ENCODE measurements around the gene GAS7. TPM values are rescaled to one million over a fixed set of nuclear protein-coding genes. Genes with fewer than 3 reads are reported as not detected.

GAS7 gene
- polyA plus RNA-seq, 2 donors = 6.4 to 7.7 TPM

DNA sequence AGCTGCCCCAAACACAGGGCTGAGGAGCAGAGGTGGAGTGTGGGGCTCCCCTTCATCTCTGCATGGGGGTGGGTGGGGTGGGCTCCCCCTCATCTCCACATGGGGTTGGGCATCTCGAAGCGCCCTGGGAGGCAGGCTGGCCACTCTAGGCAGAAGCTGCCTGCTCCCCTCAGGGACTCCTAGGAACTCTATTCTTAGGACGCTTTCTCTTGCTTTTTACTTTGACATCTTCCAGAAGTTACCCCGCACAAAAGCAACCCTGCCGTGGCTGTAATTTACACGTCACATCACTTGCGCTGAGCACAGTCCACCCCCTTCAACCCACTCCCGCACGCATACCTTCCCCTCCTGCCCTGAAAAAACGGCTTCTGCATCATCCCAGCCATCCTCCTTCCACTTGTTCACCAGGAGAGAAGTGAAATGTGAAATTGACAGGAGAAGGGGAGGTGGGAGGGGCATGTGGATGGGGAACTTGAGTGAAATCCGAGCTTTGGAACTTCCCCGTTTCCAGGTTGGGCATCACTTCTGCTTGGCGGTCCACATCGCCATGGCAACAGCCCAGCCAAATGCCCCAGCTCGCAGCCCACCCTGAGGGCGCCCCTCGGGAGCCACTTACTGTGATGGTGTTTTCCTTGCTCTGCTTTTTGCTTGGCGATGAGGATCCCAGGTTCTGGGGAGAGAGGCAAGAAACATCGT, 239.7 kb downstream of the GAS7 start:
- Histone ChIP-seq H3K27ac (ENCODE audit: low read depth in 2 of 2, low read length in 1 of 2) (no peak overlapping the region), H3K27me3 (ENCODE audit: control insufficient read depth in 1 of 2, insufficient read depth in 2 of 2, low read length in 2 of 2) (no peaks in the 10 kb centered on the region), H3K4me3 (ENCODE audit: low read depth in 1 of 2, low read length in 2 of 2) (no peak overlapping the region), H3K9me3 (ENCODE audit: control insufficient read depth in 2 of 2, insufficient read depth in 1 of 2, low read depth in 1 of 2, low read length in 1 of 2) (no peaks in the 10 kb centered on the region), H3K36me3 (ENCODE audit: control insufficient read depth in 2 of 2, insufficient read depth in 2 of 2, low read length in 1 of 2) (no peaks in the 10 kb centered on the region), H3K4me1 (ENCODE audit: control insufficient read depth in 2 of 2, insufficient read depth in 2 of 2, low read length in 1 of 2) (no peaks in the 10 kb centered on the region)
- 46 to 52% methylated on average over 19 of the region's 19 CpGs for WGBS, 2 donors

DNA sequence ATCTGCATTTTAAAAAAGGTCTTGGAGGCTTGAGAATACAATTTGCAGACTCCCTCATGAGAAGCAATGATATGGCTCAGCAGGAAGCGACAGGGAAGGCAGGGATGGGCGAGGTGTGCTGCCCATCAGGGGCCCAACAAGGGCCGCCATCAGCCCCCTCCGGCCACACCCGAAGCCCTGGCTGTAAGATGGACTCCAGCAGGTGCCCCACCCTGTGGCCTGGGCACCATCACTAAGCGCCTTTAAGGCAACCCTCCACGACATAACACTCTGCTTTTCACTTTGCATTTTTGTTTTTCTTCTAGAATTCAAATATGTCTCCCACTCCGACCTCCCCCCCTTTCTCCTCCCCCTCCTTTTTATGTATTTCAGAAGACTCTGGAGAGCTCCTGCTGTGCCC, 241.2 kb downstream of the GAS7 start:
- H3K4me1 ChIP-seq (ENCODE audit: control insufficient read depth in 2 of 2, insufficient read depth in 2 of 2, low read length in 1 of 2) = no peaks in the 10 kb centered on the region
- H3K9me3 ChIP-seq (ENCODE audit: control insufficient read depth in 2 of 2, insufficient read depth in 1 of 2, low read depth in 1 of 2, low read length in 1 of 2) = no peaks in the 10 kb centered on the region
- no peaks in the 10 kb centered on the region for H3K27me3 ChIP-seq (ENCODE audit: control insufficient read depth in 1 of 2, insufficient read depth in 2 of 2, low read length in 2 of 2)
- H3K36me3 ChIP-seq (ENCODE audit: control insufficient read depth in 2 of 2, insufficient read depth in 2 of 2, low read length in 1 of 2) = no peaks in the 10 kb centered on the region
- WGBS, 2 donors = 74 to 80% methylated on average over 8 of the region's 8 CpGs
- no peak overlapping the region for H3K4me3 ChIP-seq (ENCODE audit: low read depth in 1 of 2, low read length in 2 of 2)
- H3K27ac ChIP-seq (ENCODE audit: low read depth in 2 of 2, low read length in 1 of 2) = no peak overlapping the region

GRCh38 chr17:9956474-9957131, 241.8 kb downstream of the GAS7 start:
- Histone ChIP-seq H3K4me3 (ENCODE audit: low read depth in 1 of 2, low read length in 2 of 2) (no peak overlapping the region), H3K36me3 (ENCODE audit: control insufficient read depth in 2 of 2, insufficient read depth in 2 of 2, low read length in 1 of 2) (no peaks in the 10 kb centered on the region), H3K9me3 (ENCODE audit: control insufficient read depth in 2 of 2, insufficient read depth in 1 of 2, low read depth in 1 of 2, low read length in 1 of 2) (no peaks in the 10 kb centered on the region), H3K4me1 (ENCODE audit: control insufficient read depth in 2 of 2, insufficient read depth in 2 of 2, low read length in 1 of 2) (no peaks in the 10 kb centered on the region), H3K27ac (ENCODE audit: low read depth in 2 of 2, low read length in 1 of 2) (no peak overlapping the region), H3K27me3 (ENCODE audit: control insufficient read depth in 1 of 2, insufficient read depth in 2 of 2, low read length in 2 of 2) (no peaks in the 10 kb centered on the region)
- WGBS, 2 donors = 59 to 68% methylated on average over 13 to 14 of the region's 14 CpGs

GRCh38 chr17:9953492-9953891, 244.9 kb downstream of the GAS7 start:
- Histone ChIP-seq H3K27ac (ENCODE audit: low read depth in 2 of 2, low read length in 1 of 2) (no peak overlapping the region), H3K36me3 (ENCODE audit: control insufficient read depth in 2 of 2, insufficient read depth in 2 of 2, low read length in 1 of 2) (no peaks in the 10 kb centered on the region), H3K9me3 (ENCODE audit: control insufficient read depth in 2 of 2, insufficient read depth in 1 of 2, low read depth in 1 of 2, low read length in 1 of 2) (no peaks in the 10 kb centered on the region), H3K4me1 (ENCODE audit: control insufficient read depth in 2 of 2, insufficient read depth in 2 of 2, low read length in 1 of 2) (no peaks in the 10 kb centered on the region), H3K4me3 (ENCODE audit: low read depth in 1 of 2, low read length in 2 of 2) (no peak overlapping the region), H3K27me3 (ENCODE audit: control insufficient read depth in 1 of 2, insufficient read depth in 2 of 2, low read length in 2 of 2) (no peaks in the 10 kb centered on the region)
- WGBS, 2 donors = 69% methylated on average over 10 of the region's 10 CpGs

DNA sequence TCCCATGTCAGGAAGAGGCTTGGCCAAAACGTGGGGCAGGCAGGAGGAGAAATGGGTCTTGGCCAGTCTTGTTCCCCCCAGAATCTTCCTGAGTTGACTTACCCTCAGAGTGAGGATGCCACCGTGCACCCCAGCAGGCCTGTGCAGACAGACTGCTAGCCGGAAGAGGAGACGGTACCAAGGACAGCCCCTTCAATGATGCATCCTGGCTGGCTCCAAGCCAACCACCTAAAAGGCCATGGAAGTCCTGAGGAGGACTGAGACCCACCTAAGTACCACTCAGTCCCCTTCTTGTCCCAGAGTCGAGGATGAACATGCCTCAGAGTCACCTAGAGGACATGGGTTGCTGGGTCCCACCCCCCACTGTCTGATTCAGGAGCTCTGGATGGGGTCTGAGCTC, 246.6 kb downstream of the GAS7 start:
- Histone ChIP-seq H3K27me3 (ENCODE audit: control insufficient read depth in 1 of 2, insufficient read depth in 2 of 2, low read length in 2 of 2) (no peaks in the 10 kb centered on the region), H3K27ac (ENCODE audit: low read depth in 2 of 2, low read length in 1 of 2) (no peak overlapping the region), H3K4me1 (ENCODE audit: control insufficient read depth in 2 of 2, insufficient read depth in 2 of 2, low read length in 1 of 2) (no peaks in the 10 kb centered on the region), H3K36me3 (ENCODE audit: control insufficient read depth in 2 of 2, insufficient read depth in 2 of 2, low read length in 1 of 2) (no peaks in the 10 kb centered on the region), H3K4me3 (ENCODE audit: low read depth in 1 of 2, low read length in 2 of 2) (no peak overlapping the region), H3K9me3 (ENCODE audit: control insufficient read depth in 2 of 2, insufficient read depth in 1 of 2, low read depth in 1 of 2, low read length in 1 of 2) (no peaks in the 10 kb centered on the region)
- WGBS, 2 donors = 64 to 83% methylated on average over 5 of the region's 5 CpGs

- 64 to 70% methylated on average over 10 of the region's 10 CpGs for WGBS, 2 donors
- no peak overlapping the region for H3K27ac ChIP-seq (ENCODE audit: low read depth in 2 of 2, low read length in 1 of 2)
Measured at GRCh38 chr17:9948928-9949327, 249.5 kb downstream of the GAS7 start.

GRCh38 chr17:9944704-9945103, 253.7 kb downstream of the GAS7 start:
- no peak overlapping the region for H3K27ac ChIP-seq (ENCODE audit: low read depth in 2 of 2, low read length in 1 of 2)

More at GRCh38 chr17:9948928-9949327, 249.5 kb downstream of the GAS7 start:
- Histone ChIP-seq H3K9me3 (ENCODE audit: control insufficient read depth in 2 of 2, insufficient read depth in 1 of 2, low read depth in 1 of 2, low read length in 1 of 2) (no peaks in the 10 kb centered on the region), H3K4me3 (ENCODE audit: low read depth in 1 of 2, low read length in 2 of 2) (no peak overlapping the region), H3K36me3 (ENCODE audit: control insufficient read depth in 2 of 2, insufficient read depth in 2 of 2, low read length in 1 of 2) (peaks cover 0 to 2% of the 10 kb centered on the region in 2 donors), H3K27me3 (ENCODE audit: control insufficient read depth in 1 of 2, insufficient read depth in 2 of 2, low read length in 2 of 2) (no peaks in the 10 kb centered on the region), H3K4me1 (ENCODE audit: control insufficient read depth in 2 of 2, insufficient read depth in 2 of 2, low read length in 1 of 2) (no peaks in the 10 kb centered on the region)

DNA sequence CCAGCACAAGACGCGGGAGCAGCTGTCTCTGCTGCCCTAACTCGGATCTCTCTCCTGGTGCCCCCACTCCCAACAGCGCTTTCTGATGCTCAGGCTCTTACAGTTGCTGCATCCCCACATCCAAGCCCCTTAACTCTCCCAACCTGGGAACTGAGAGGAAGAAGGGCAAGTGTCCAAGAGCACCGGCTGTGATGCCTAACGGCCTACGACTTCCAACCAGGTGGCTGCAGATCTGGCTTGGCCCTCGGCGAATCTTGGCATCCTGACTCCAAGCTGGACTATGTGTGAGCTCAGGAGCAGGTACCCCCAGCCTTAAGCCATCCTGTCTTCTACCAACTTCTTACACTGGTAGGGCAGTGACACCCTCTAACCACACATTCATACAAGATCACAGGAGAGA, 255.1 kb downstream of the GAS7 start:
- Histone ChIP-seq H3K9me3 (ENCODE audit: control insufficient read depth in 2 of 2, insufficient read depth in 1 of 2, low read depth in 1 of 2, low read length in 1 of 2) (no peaks in the 10 kb centered on the region), H3K27ac (ENCODE audit: low read depth in 2 of 2, low read length in 1 of 2) (no peak overlapping the region), H3K27me3 (ENCODE audit: control insufficient read depth in 1 of 2, insufficient read depth in 2 of 2, low read length in 2 of 2) (no peaks in the 10 kb centered on the region), H3K4me3 (ENCODE audit: low read depth in 1 of 2, low read length in 2 of 2) (no peak overlapping the region), H3K4me1 (ENCODE audit: control insufficient read depth in 2 of 2, insufficient read depth in 2 of 2, low read length in 1 of 2) (no peaks in the 10 kb centered on the region), H3K36me3 (ENCODE audit: control insufficient read depth in 2 of 2, insufficient read depth in 2 of 2, low read length in 1 of 2) (peaks cover 2% of the 10 kb centered on the region in 2 donors)
- WGBS, 2 donors = 85 to 87% methylated on average over 9 of the region's 9 CpGs

More at GRCh38 chr17:9944704-9945103, 253.7 kb downstream of the GAS7 start:
- Histone ChIP-seq H3K27me3 (ENCODE audit: control insufficient read depth in 1 of 2, insufficient read depth in 2 of 2, low read length in 2 of 2) (no peaks in the 10 kb centered on the region), H3K4me3 (ENCODE audit: low read depth in 1 of 2, low read length in 2 of 2) (no peak overlapping the region), H3K4me1 (ENCODE audit: control insufficient read depth in 2 of 2, insufficient read depth in 2 of 2, low read length in 1 of 2) (no peaks in the 10 kb centered on the region), H3K9me3 (ENCODE audit: control insufficient read depth in 2 of 2, insufficient read depth in 1 of 2, low read depth in 1 of 2, low read length in 1 of 2) (no peaks in the 10 kb centered on the region), H3K36me3 (ENCODE audit: control insufficient read depth in 2 of 2, insufficient read depth in 2 of 2, low read length in 1 of 2) (peaks cover 2% of the 10 kb centered on the region in 2 donors)
- WGBS, 2 donors = 79 to 83% methylated on average over 7 of the region's 7 CpGs

DNA sequence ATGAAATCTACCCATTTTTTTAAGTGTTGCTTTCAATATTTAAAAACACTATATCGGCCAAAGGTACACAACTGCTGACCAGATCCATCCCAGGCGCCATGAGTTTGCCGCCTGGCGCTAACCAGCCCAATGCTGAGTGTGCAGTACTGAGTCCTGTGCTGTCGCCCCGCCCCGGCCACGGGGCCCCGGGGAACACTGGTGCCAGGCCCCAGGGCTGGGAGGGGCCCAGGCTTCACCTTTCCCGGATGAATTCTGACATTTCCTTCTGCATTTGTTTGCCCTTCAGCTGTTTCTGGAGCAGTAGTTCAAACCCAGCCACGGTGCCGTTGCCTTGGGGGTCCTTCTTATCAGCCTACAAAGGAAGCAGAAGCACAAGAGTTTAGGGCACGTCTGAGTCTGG, 255.5 kb downstream of the GAS7 start:
- Histone ChIP-seq H3K27ac (ENCODE audit: low read depth in 2 of 2, low read length in 1 of 2) (no peak overlapping the region), H3K4me1 (ENCODE audit: control insufficient read depth in 2 of 2, insufficient read depth in 2 of 2, low read length in 1 of 2) (no peaks in the 10 kb centered on the region), H3K4me3 (ENCODE audit: low read depth in 1 of 2, low read length in 2 of 2) (no peak overlapping the region), H3K9me3 (ENCODE audit: control insufficient read depth in 2 of 2, insufficient read depth in 1 of 2, low read depth in 1 of 2, low read length in 1 of 2) (no peaks in the 10 kb centered on the region), H3K27me3 (ENCODE audit: control insufficient read depth in 1 of 2, insufficient read depth in 2 of 2, low read length in 2 of 2) (no peaks in the 10 kb centered on the region), H3K36me3 (ENCODE audit: control insufficient read depth in 2 of 2, insufficient read depth in 2 of 2, low read length in 1 of 2) (peaks cover 2% of the 10 kb centered on the region in 2 donors)
- 62 to 64% methylated on average over 13 of the region's 13 CpGs for WGBS, 2 donors

GRCh38 chr17:9941305-9941704, 257.1 kb downstream of the GAS7 start:
- no peaks in the 10 kb centered on the region for H3K27me3 ChIP-seq (ENCODE audit: control insufficient read depth in 1 of 2, insufficient read depth in 2 of 2, low read length in 2 of 2)
- H3K4me1 ChIP-seq (ENCODE audit: control insufficient read depth in 2 of 2, insufficient read depth in 2 of 2, low read length in 1 of 2) = peaks cover 0 to 3% of the 10 kb centered on the region in 2 donors
- H3K36me3 ChIP-seq (ENCODE audit: control insufficient read depth in 2 of 2, insufficient read depth in 2 of 2, low read length in 1 of 2) = peaks cover 2% of the 10 kb centered on the region in 2 donors
- no peak overlapping the region for H3K27ac ChIP-seq (ENCODE audit: low read depth in 2 of 2, low read length in 1 of 2)
- H3K9me3 ChIP-seq (ENCODE audit: control insufficient read depth in 2 of 2, insufficient read depth in 1 of 2, low read depth in 1 of 2, low read length in 1 of 2) = no peaks in the 10 kb centered on the region
- WGBS, 2 donors = 87 to 91% methylated on average over 13 of the region's 13 CpGs
- H3K4me3 ChIP-seq (ENCODE audit: low read depth in 1 of 2, low read length in 2 of 2) = no peak overlapping the region

Measured in esophagus (tissue), 2 donors.